ENCODE results near the gene DYNC2H1. TPM values are rescaled to one million over a fixed set of nuclear protein-coding genes. Genes with fewer than 3 reads are reported as not detected.

Gene DYNC2H1
- total and polyA plus RNA-seq, 7 donors = 0.46 to 29.1 (median 21.3) TPM

DNA sequence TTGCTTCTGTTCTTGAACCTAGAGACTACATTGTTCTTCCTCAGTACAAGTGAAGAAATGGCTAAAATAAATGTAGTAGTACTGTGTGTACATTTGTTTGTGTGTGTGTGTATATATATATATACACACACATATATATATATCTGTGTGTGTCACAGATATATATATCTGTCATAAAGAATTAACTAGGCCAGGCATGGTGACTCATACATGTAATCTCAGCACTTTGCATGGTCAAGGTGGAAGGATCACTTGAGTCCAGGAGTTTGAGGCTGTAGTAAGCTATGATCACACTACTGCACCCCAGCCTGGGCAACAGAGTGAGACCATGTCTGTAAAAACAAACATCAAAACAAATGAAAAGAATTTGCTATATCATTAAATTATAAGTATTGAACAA is 164.8 kb downstream of the DYNC2H1 start:
- H3K9me3 ChIP-seq = no peaks in the 10 kb centered on the region
- H3K36me3 ChIP-seq = no peaks in the 10 kb centered on the region
- TF ChIP-seq EP300 (IDR thresholded peaks at IDR 0.05) (no peak), POLR2AphosphoS5 (IDR thresholded peaks at IDR 0.05) (no peak), POLR2A (IDR thresholded peaks at IDR 0.05) (no peak)
- TF ChIP-seq, protein P1, sequence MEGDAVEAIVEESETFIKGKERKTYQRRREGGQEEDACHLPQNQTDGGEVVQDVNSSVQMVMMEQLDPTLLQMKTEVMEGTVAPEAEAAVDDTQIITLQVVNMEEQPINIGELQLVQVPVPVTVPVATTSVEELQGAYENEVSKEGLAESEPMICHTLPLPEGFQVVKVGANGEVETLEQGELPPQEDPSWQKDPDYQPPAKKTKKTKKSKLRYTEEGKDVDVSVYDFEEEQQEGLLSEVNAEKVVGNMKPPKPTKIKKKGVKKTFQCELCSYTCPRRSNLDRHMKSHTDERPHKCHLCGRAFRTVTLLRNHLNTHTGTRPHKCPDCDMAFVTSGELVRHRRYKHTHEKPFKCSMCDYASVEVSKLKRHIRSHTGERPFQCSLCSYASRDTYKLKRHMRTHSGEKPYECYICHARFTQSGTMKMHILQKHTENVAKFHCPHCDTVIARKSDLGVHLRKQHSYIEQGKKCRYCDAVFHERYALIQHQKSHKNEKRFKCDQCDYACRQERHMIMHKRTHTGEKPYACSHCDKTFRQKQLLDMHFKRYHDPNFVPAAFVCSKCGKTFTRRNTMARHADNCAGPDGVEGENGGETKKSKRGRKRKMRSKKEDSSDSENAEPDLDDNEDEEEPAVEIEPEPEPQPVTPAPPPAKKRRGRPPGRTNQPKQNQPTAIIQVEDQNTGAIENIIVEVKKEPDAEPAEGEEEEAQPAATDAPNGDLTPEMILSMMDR (IDR thresholded peaks at IDR 0.05) = no peak
- no peaks in the 10 kb centered on the region for H3K4me1 ChIP-seq
- no peak overlapping the region for H3K27ac ChIP-seq
- intact Hi-C loops (cut with DNase I) = no loop called here
- no peak for DNase-seq
- H3K27me3 ChIP-seq = no peaks in the 10 kb centered on the region
- H3K4me3 ChIP-seq = no peak overlapping the region

DNA sequence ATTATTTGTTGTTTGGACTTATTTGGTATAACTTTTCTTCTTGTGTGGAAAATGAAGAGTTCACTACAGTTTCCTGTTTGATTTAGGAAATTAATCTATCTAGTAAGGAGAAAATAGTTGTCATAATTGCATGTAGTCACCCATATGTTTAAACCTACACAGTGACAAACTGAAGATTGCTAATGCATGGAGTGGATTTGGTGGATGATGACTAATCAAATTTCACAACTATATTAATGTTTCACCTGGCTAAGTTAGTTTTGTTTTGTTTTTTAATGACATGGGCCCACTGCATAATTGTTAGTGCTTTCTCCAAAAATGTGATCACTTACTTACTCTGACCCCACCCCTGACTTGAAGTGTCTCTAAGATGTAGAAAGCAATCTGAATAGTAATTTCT is 170.6 kb downstream of the DYNC2H1 start:
- H3K4me3 ChIP-seq = no peak overlapping the region
- TF ChIP-seq, protein P1 (IDR thresholded peaks at IDR 0.05) = no peak
- TF ChIP-seq POLR2AphosphoS5 (IDR thresholded peaks at IDR 0.05) (no peak), EP300 (IDR thresholded peaks at IDR 0.05) (no peak), POLR2A (IDR thresholded peaks at IDR 0.05) (no peak)

GRCh38 chr11:103281301-103281700 is 172.1 kb downstream of the DYNC2H1 start:
- no peak for DNase-seq
- intact Hi-C loops (cut with DNase I) = no loop called here
- Histone ChIP-seq H3K9me3 (no peaks in the 10 kb centered on the region), H3K4me1 (no peaks in the 10 kb centered on the region), H3K4me3 (no peak overlapping the region), H3K36me3 (peaks cover 0 to 16% (median 0%) of the 10 kb centered on the region in 4 donors), H3K27me3 (no peaks in the 10 kb centered on the region), H3K27ac (no peak overlapping the region)
- TF ChIP-seq EP300 (IDR thresholded peaks at IDR 0.05) (no peak), POLR2A (IDR thresholded peaks at IDR 0.05) (no peak), POLR2AphosphoS5 (IDR thresholded peaks at IDR 0.05) (no peak)
- TF ChIP-seq, protein P1 (IDR thresholded peaks at IDR 0.05) = no peak
- 91 to 94% methylated on average over 1 of the region's 1 CpG for WGBS, 2 donors

More for the DNA sequence above, 170.6 kb downstream of the DYNC2H1 start:
- Histone ChIP-seq H3K36me3 (peaks cover 0 to 9% (median 0%) of the 10 kb centered on the region in 4 donors), H3K27me3 (no peaks in the 10 kb centered on the region), H3K27ac (no peak overlapping the region), H3K4me1 (no peaks in the 10 kb centered on the region), H3K9me3 (no peaks in the 10 kb centered on the region)
- no peak for DNase-seq
- intact Hi-C loops (cut with DNase I) = no loop called here

- TF ChIP-seq, protein P1 (IDR thresholded peaks at IDR 0.05) = no peak
- TF ChIP-seq POLR2AphosphoS5 (IDR thresholded peaks at IDR 0.05) = no peak
- H3K36me3 ChIP-seq = peaks cover 0 to 40% (median 4%) of the 10 kb centered on the region in 4 donors
- intact Hi-C loops (cut with DNase I) = no loop called here
Observed at GRCh38 chr11:103284260-103284659, 175.0 kb downstream of the DYNC2H1 start.

DNA sequence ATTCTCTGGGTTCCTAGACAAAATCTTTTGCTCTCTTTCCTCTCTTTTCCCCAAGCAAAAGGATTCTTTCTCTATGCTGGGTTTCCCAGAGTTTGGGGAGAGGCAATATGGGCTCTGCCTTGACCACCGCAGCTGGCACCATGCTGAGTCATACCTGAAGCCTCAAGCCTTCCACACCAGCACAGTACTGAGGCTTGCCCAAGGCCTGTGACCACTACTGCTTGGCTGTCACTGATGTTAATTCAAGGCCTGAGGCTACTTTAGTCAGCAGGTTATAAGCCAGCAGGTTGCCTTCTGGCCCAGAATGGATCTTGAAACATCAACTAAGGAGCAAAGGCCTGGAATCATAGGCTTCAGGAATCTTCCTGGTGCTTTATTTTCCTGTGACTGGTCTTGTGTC is 185.3 kb downstream of the DYNC2H1 start:
- Histone ChIP-seq H3K4me3 (no peak overlapping the region), H3K36me3 (peaks cover 0 to 46% (median 21%) of the 10 kb centered on the region in 4 donors), H3K9me3 (peaks cover 0 to 20% (median 7%) of the 10 kb centered on the region in 4 donors), H3K4me1 (no peaks in the 10 kb centered on the region), H3K27me3 (no peaks in the 10 kb centered on the region), H3K27ac (no peak overlapping the region)
- TF ChIP-seq POLR2A (IDR thresholded peaks at IDR 0.05) (no peak), EP300 (IDR thresholded peaks at IDR 0.05) (no peak), POLR2AphosphoS5 (IDR thresholded peaks at IDR 0.05) (no peak)
- TF ChIP-seq, protein P1 (IDR thresholded peaks at IDR 0.05) = no peak
- WGBS, 2 donors = 94 to 98% methylated on average over 1 of the region's 1 CpG
- no peak for DNase-seq
- intact Hi-C loops (cut with DNase I) = no loop called here

More at GRCh38 chr11:103284260-103284659, 175.0 kb downstream of the DYNC2H1 start:
- no peaks in the 10 kb centered on the region for H3K27me3 ChIP-seq
- H3K27ac ChIP-seq = no peak overlapping the region
- no peak overlapping the region for H3K4me3 ChIP-seq
- no peaks in the 10 kb centered on the region for H3K4me1 ChIP-seq
- 85 to 91% methylated on average over 1 of the region's 1 CpG for WGBS, 2 donors
- H3K9me3 ChIP-seq = no peaks in the 10 kb centered on the region
- no peak for DNase-seq

Measured in sigmoid colon (tissue), 7 donors.